ENCODE measurements around the gene STX1A. TPM values are rescaled to one million over a fixed set of nuclear protein-coding genes. Genes with fewer than 3 reads are reported as not detected.
A peak's percentile ranks its signal among the peaks of the same experiment; 100 is the strongest.

The STX1A gene
- total RNA-seq, 1 experiment from 2014 or later: 24.2 TPM

GRCh38 chr7:73683788-73684693 is 35.4 kb downstream of the STX1A start:
- Mint-ChIP-seq H3K36me3 (ENCODE audit: insufficient read depth, unreplicated experiment) (peaks cover 28% of the 10 kb centered on the region), H3K27me3 (ENCODE audit: insufficient read depth, unreplicated experiment) (no peaks in the 10 kb centered on the region), H3K27ac (ENCODE audit: low read depth, unreplicated experiment) (peak overlapping the region; percentile 97), H3K4me3 (ENCODE audit: unreplicated experiment) (peak overlapping the region; percentile 94), H3K9me3 (ENCODE audit: unreplicated experiment) (no peaks in the 10 kb centered on the region), H3K4me1 (ENCODE audit: insufficient read depth, unreplicated experiment) (peaks cover 18% of the 10 kb centered on the region)
- DNase-seq (ENCODE audit: unreplicated experiment): no peak
- no peak for TF ChIP-seq CTCF (IDR thresholded peaks at IDR 0.05; ENCODE audit: unreplicated experiment)
- CTCF ChIA-PET: interaction anchor here (0.6 to 2.3 kb wide), 5 partner anchors 16 to 53 kb away, joined by 3 to 6 read pairs (median 3); no protein-coding TSS in a partner anchor
- intact Hi-C loops (cut with micrococcal nuclease): loop anchor here (1.0 to 2.0 kb wide), 3 partner anchors 35 to 71 kb away; partner anchors contain the start of genes MLXIPL and STX1A
- POLR2A ChIA-PET: interaction anchor here (0.6 to 1.5 kb wide), 9 partner anchors 15 to 491 kb away, joined by 3 to 4 read pairs (median 3); partner anchors contain the start of gene STX1A
- TSS peak; percentile 83 for BruUV-seq (replicated peaks)

GRCh38 chr7:73683056-73683787 is 36.2 kb downstream of the STX1A start, which contains the start of the genes BUD23 and DNAJC30:
Gene BUD23, plus strand, starts transcription at chr7:73683597. Its CDS starts 29 bp downstream, at chr7:73683626.
Gene DNAJC30, minus strand, starts transcription at chr7:73683453. Its CDS starts 30 bp downstream, at chr7:73683423.
- H3K36me3 Mint-ChIP-seq (ENCODE audit: insufficient read depth, unreplicated experiment): peaks cover 27% of the 10 kb centered on the region
- DNase-seq (ENCODE audit: unreplicated experiment): peak; percentile 97
- intact Hi-C loops (cut with micrococcal nuclease): loop anchor here (1.0 to 2.0 kb wide), 3 partner anchors 36 to 70 kb away; partner anchors contain the start of genes MLXIPL and STX1A
- no TSS peak for BruUV-seq (replicated peaks)
- peak within 1 kb of the TSS; percentile 97 for H3K27ac Mint-ChIP-seq (ENCODE audit: low read depth, unreplicated experiment)
- TF ChIP-seq CTCF (IDR thresholded peaks at IDR 0.05; ENCODE audit: unreplicated experiment): no peak
- CTCF ChIA-PET: interaction anchor here (1.1 to 2.3 kb wide), 3 partner anchors 10 to 49 kb away, joined by 3 to 6 read pairs (median 6); no protein-coding TSS in a partner anchor
- H3K4me3 Mint-ChIP-seq (ENCODE audit: unreplicated experiment): peak within 1 kb of the TSS; percentile 94
- no peaks in the 10 kb centered on the region for H3K9me3 Mint-ChIP-seq (ENCODE audit: unreplicated experiment)
- H3K4me1 Mint-ChIP-seq (ENCODE audit: insufficient read depth, unreplicated experiment): peaks cover 18% of the 10 kb centered on the region
- POLR2A ChIA-PET: interaction anchor here (0.6 to 1.5 kb wide), 7 partner anchors 14 to 492 kb away, joined by 3 to 4 read pairs (median 3); partner anchors contain the start of gene STX1A
- no peaks in the 10 kb centered on the region for H3K27me3 Mint-ChIP-seq (ENCODE audit: insufficient read depth, unreplicated experiment)

GRCh38 chr7:73682745-73683055 is 36.8 kb downstream of the STX1A start:
- peak overlapping the region; percentile 94 for H3K4me3 Mint-ChIP-seq (ENCODE audit: unreplicated experiment)
- DNase-seq (ENCODE audit: unreplicated experiment): no peak
- ChIA-PET POLR2A (interaction anchor here (0.7 kb wide), 1 partner anchor 18 kb away, joined by 3 read pairs; no protein-coding TSS in a partner anchor), CTCF (interaction anchor here (1.2 kb wide), 1 partner anchor 10 kb away, joined by 3 read pairs; no protein-coding TSS in a partner anchor)
- no peaks in the 10 kb centered on the region for H3K27me3 Mint-ChIP-seq (ENCODE audit: insufficient read depth, unreplicated experiment)
- H3K9me3 Mint-ChIP-seq (ENCODE audit: unreplicated experiment): no peaks in the 10 kb centered on the region
- H3K27ac Mint-ChIP-seq (ENCODE audit: low read depth, unreplicated experiment): peak overlapping the region; percentile 97
- intact Hi-C loops (cut with micrococcal nuclease): loop anchor here (1.0 to 2.0 kb wide), 3 partner anchors 36 to 69 kb away; partner anchors contain the start of genes MLXIPL and STX1A
- TF ChIP-seq CTCF (IDR thresholded peaks at IDR 0.05; ENCODE audit: unreplicated experiment): no peak
- BruUV-seq (replicated peaks): no TSS peak
- peaks cover 27% of the 10 kb centered on the region for H3K36me3 Mint-ChIP-seq (ENCODE audit: insufficient read depth, unreplicated experiment)
- peaks cover 18% of the 10 kb centered on the region for H3K4me1 Mint-ChIP-seq (ENCODE audit: insufficient read depth, unreplicated experiment)

All from MCF 10A (cell line).